ENCODE data around the gene LYPD6B. TPM values are rescaled to one million over a fixed set of nuclear protein-coding genes. Genes with fewer than 3 reads are reported as not detected.
A peak's percentile ranks its signal among the peaks of the same experiment; 100 is the strongest.

Gene LYPD6B
- total RNA-seq, 4 donors from 2014 or later: 3.1 to 9.2 (median 7.6) TPM

GRCh38 chr2:149062531-149062930 is 24.0 kb downstream of the LYPD6B start:
- Histone ChIP-seq H3K4me3 (no peak overlapping the region), H3K9me3 (no peaks in the 10 kb centered on the region), H3K4me1 (peaks cover 0 to 32% (median 0%) of the 10 kb centered on the region in 3 donors), H3K27ac (peak overlapping the region in 2 of 4 donors; percentile 30 to 38), H3K27me3 (no peaks in the 10 kb centered on the region), H3K36me3 (no peaks in the 10 kb centered on the region)
- intact Hi-C loops (cut with DNase I): no loop called here
- TF ChIP-seq POLR2A (IDR thresholded peaks at IDR 0.05) (no peak), CTCF (IDR thresholded peaks at IDR 0.05) (no peak)
- DNase-seq: no peak
- WGBS, 2 donors: 34 to 39% methylated on average over 3 of the region's 3 CpGs

GRCh38 chr2:149063177-149063576 is 24.7 kb downstream of the LYPD6B start:
- no peak overlapping the region for H3K4me3 ChIP-seq
- H3K36me3 ChIP-seq: no peaks in the 10 kb centered on the region
- no peaks in the 10 kb centered on the region for H3K9me3 ChIP-seq
- no peaks in the 10 kb centered on the region for H3K27me3 ChIP-seq
- no peak for DNase-seq
- intact Hi-C loops (cut with DNase I): no loop called here
- H3K27ac ChIP-seq: peak overlapping the region in 1 of 4 donors; percentile 38
- TF ChIP-seq CTCF (IDR thresholded peaks at IDR 0.05): no peak
- no peak for TF ChIP-seq POLR2A (IDR thresholded peaks at IDR 0.05)
- H3K4me1 ChIP-seq: peaks cover 0 to 32% (median 0%) of the 10 kb centered on the region in 3 donors
- 49 to 62% methylated on average over 4 of the region's 4 CpGs for WGBS, 2 donors

- H3K27ac ChIP-seq: no peak overlapping the region
- no peak for DNase-seq
Observed at GRCh38 chr2:149064365-149064841, 25.9 kb downstream of the LYPD6B start.

GRCh38 chr2:149064856-149065630 is 26.5 kb downstream of the LYPD6B start:
- no peak for DNase-seq
- Histone ChIP-seq H3K36me3 (no peaks in the 10 kb centered on the region), H3K4me1 (peaks cover 0 to 36% (median 0%) of the 10 kb centered on the region in 3 donors), H3K9me3 (no peaks in the 10 kb centered on the region), H3K4me3 (no peak overlapping the region), H3K27ac (no peak overlapping the region), H3K27me3 (no peaks in the 10 kb centered on the region)
- WGBS, 2 donors: 56% methylated on average over 5 of the region's 5 CpGs
- intact Hi-C loops (cut with DNase I): no loop called here
- no peak for TF ChIP-seq POLR2A (IDR thresholded peaks at IDR 0.05)
- TF ChIP-seq CTCF (IDR thresholded peaks at IDR 0.05): no peak

More at GRCh38 chr2:149064365-149064841, 25.9 kb downstream of the LYPD6B start:
- 56 to 78% methylated on average over 3 of the region's 3 CpGs for WGBS, 2 donors
- Histone ChIP-seq H3K27me3 (no peaks in the 10 kb centered on the region), H3K4me1 (peaks cover 0 to 35% (median 0%) of the 10 kb centered on the region in 3 donors), H3K4me3 (no peak overlapping the region), H3K36me3 (no peaks in the 10 kb centered on the region), H3K9me3 (no peaks in the 10 kb centered on the region)
- no peak for TF ChIP-seq CTCF (IDR thresholded peaks at IDR 0.05)
- no peak for TF ChIP-seq POLR2A (IDR thresholded peaks at IDR 0.05)
- intact Hi-C loops (cut with DNase I): no loop called here

- Histone ChIP-seq H3K36me3 (no peaks in the 10 kb centered on the region), H3K9me3 (no peaks in the 10 kb centered on the region), H3K4me3 (no peak overlapping the region), H3K27me3 (no peaks in the 10 kb centered on the region), H3K27ac (peak overlapping the region in 1 of 4 donors; percentile 21), H3K4me1 (peaks cover 0 to 41% (median 0%) of the 10 kb centered on the region in 3 donors)
- TF ChIP-seq CTCF (IDR thresholded peaks at IDR 0.05): no peak
- TF ChIP-seq POLR2A (IDR thresholded peaks at IDR 0.05): no peak
- no peak for DNase-seq
- intact Hi-C loops (cut with DNase I): no loop called here
- WGBS, 2 donors: 86 to 88% methylated on average over 6 of the region's 6 CpGs
Observed at GRCh38 chr2:149068225-149068995, 29.9 kb downstream of the LYPD6B start.
